Progenitor cell of endocrine pancreas (in vitro differentiated cells): ENCODE data around the gene BBIP1. TPM values are rescaled to one million over a fixed set of nuclear protein-coding genes. Genes with fewer than 3 reads are reported as not detected.

Experiments
- DNase-seq: peaks from one replicate; pipeline ENCODE4 v3.0.0; 2021; ENCODE audit warnings: low spot score; ENCODE audit not compliant: unreplicated experiment
- H3K27ac Mint-ChIP-seq: 2 replicates; pipeline ENCODE4 v1.8.0; 2021; ENCODE audit warnings: mild to moderate bottlenecking, moderate library complexity, mixed read lengths
- H3K27me3 Mint-ChIP-seq: 2 replicates; pipeline ENCODE4 v1.8.0; 2021; ENCODE audit warnings: mixed read lengths
- H3K36me3 Mint-ChIP-seq: 2 replicates; pipeline ENCODE4 v1.8.0; 2022; ENCODE audit warnings: mixed read lengths; ENCODE audit not compliant: insufficient read depth
- H3K4me1 Mint-ChIP-seq: 2 replicates; pipeline ENCODE4 v1.8.0; 2021; ENCODE audit warnings: low read depth, mixed read lengths
- H3K4me3 Mint-ChIP-seq: 2 replicates; pipeline ENCODE4 v1.8.0; 2021; ENCODE audit warnings: low read depth, mild to moderate bottlenecking, moderate library complexity, mixed read lengths
- H3K9me3 Mint-ChIP-seq: 2 replicates; pipeline ENCODE4 v1.8.0; 2021; ENCODE audit warnings: low read depth, mixed read lengths
- total RNA-seq: library from RNA; stranded (reverse); gene quantifications from 2 replicates; pipeline ENCODE4 v1.2.1, GENCODE V29; 2021
- TF ChIP-seq, protein P1 (sequence below): fragments of 200-600 bp; sonication (generic); IDR thresholded peaks from one replicate; pipeline ENCODE4 v1.5.0; 2021; ENCODE audit warnings: antibody characterized with exemption, mild to moderate bottlenecking; ENCODE audit not compliant: unreplicated experiment

The BBIP1 gene
- total RNA-seq, 1 donor from 2014 or later: 26.8 TPM

DNA sequence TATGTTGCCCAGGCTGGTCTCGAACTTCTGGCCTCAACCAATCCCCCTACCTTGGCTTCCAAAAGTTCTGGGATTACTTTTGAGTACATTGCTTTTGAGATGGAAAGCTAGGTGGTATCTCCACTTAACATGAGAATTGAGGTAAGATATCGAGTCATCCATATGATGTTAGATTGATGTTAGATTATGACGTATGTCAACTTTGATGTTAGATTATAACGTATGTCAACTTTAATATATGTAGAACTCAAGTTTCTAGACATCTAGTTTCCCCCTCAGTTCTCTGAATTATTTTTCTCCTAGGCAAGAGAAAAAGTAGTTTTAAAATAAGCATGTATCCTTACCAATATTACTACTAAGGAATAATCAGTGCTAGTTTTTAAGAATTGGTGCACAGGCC lies 20.4 kb upstream of the BBIP1 start:
- Mint-ChIP-seq H3K4me1 (peaks cover 7% of the 10 kb centered on the region), H3K4me3 (no peak overlapping the region), H3K9me3 (peaks cover 9% of the 10 kb centered on the region), H3K27ac (no peak overlapping the region), H3K36me3 (peaks cover 28% of the 10 kb centered on the region), H3K27me3 (no peaks in the 10 kb centered on the region)
- DNase-seq: no peak
- TF ChIP-seq, protein P1, sequence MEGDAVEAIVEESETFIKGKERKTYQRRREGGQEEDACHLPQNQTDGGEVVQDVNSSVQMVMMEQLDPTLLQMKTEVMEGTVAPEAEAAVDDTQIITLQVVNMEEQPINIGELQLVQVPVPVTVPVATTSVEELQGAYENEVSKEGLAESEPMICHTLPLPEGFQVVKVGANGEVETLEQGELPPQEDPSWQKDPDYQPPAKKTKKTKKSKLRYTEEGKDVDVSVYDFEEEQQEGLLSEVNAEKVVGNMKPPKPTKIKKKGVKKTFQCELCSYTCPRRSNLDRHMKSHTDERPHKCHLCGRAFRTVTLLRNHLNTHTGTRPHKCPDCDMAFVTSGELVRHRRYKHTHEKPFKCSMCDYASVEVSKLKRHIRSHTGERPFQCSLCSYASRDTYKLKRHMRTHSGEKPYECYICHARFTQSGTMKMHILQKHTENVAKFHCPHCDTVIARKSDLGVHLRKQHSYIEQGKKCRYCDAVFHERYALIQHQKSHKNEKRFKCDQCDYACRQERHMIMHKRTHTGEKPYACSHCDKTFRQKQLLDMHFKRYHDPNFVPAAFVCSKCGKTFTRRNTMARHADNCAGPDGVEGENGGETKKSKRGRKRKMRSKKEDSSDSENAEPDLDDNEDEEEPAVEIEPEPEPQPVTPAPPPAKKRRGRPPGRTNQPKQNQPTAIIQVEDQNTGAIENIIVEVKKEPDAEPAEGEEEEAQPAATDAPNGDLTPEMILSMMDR: no peak

DNA sequence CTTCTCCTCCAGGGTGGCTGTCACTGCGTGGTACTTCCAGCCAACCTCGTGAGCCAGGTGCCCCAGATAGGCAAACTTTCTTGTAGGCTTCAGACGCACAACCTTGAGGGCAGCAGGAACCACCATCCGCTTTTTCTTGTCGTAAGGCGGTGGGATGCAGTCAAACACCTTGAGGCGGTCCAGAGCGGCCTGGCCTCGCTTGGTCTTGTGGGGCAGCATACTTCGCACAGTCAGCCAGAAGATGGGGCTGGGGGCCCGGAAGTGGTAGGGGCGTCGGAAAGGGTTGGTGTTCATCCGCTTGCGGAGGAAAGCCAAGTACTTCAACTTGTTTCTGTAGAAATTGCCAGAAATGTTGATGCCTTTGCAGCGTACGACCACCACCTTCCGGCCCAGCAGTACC lies 17.8 kb upstream of the BBIP1 start:
- no peak overlapping the region for H3K4me3 Mint-ChIP-seq
- H3K4me1 Mint-ChIP-seq: no peaks in the 10 kb centered on the region
- H3K27ac Mint-ChIP-seq: no peak overlapping the region
- H3K36me3 Mint-ChIP-seq: peaks cover 14% of the 10 kb centered on the region
- H3K9me3 Mint-ChIP-seq: peaks cover 3% of the 10 kb centered on the region
- H3K27me3 Mint-ChIP-seq: no peaks in the 10 kb centered on the region
- DNase-seq: no peak
- TF ChIP-seq, protein P1: no peak

DNA sequence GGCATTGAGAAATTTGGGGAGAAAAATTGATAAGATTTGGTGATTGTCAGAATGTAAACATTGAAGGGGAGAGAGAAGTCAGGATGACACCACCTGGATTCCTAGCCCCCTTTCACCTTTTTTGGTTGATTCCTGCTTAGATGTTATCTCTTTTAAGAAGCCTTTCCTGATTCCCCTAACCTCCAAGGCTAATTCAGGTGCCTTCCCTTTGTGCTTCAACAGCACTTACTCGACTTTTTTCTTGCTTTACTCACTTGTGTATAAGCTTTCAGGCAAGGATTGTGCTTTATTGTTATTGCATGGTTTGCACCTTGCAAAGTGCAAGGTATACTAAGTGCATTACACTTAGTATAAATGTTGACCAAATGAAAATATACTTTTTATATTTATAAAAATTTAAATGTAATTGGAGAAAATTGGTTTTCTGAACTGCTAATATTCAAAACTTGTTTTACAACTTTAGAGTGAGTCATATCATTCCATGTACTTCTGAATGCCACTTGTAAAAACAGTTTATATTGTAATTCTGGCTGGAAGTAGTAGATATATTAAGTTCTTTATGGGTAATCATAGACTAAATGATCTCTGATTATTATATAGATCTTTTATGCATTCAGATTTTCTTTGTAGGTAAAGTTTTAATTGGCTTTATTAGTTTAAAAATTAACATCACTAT lies 13.7 kb upstream of the BBIP1 start:
- H3K27me3 Mint-ChIP-seq: no peaks in the 10 kb centered on the region
- DNase-seq: no peak
- H3K4me3 Mint-ChIP-seq: no peak overlapping the region
- H3K9me3 Mint-ChIP-seq: no peaks in the 10 kb centered on the region
- TF ChIP-seq, protein P1: no peak
- no peak overlapping the region for H3K27ac Mint-ChIP-seq
- H3K36me3 Mint-ChIP-seq: peaks cover 8% of the 10 kb centered on the region
- no peaks in the 10 kb centered on the region for H3K4me1 Mint-ChIP-seq

DNA sequence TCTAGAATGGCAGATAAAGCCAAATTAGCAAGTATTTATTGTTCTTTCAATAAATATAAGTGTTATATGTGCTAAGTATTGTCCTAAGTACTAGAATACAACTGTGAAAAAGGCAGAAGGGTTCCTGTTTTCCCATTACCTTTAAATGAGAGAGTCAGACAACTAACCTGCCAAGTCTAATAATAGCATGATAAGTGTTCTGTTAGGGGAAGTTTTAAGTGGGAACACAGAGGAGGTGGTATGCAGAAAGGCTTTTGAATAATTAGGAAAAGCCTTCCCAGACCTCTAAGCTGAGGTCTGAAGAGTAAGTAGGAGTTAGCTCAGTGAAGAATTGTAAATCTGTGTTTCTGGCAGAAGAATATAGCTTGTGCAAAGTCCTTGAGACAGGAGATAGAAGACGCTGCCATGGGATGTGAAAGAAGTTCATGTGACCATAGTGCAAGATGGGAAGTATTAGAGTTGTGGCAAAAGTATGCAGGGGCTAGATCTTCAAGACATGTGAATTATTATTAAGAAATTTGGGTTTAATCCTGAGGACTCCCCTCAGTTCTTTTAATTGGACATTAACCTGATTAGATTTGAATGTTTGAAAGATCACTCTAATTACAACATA lies 12.9 kb upstream of the BBIP1 start:
- Mint-ChIP-seq H3K4me1 (no peaks in the 10 kb centered on the region), H3K27ac (no peak overlapping the region), H3K4me3 (no peak overlapping the region), H3K9me3 (no peaks in the 10 kb centered on the region), H3K27me3 (no peaks in the 10 kb centered on the region), H3K36me3 (peaks cover 7% of the 10 kb centered on the region)
- TF ChIP-seq, protein P1: no peak
- no peak for DNase-seq

DNA sequence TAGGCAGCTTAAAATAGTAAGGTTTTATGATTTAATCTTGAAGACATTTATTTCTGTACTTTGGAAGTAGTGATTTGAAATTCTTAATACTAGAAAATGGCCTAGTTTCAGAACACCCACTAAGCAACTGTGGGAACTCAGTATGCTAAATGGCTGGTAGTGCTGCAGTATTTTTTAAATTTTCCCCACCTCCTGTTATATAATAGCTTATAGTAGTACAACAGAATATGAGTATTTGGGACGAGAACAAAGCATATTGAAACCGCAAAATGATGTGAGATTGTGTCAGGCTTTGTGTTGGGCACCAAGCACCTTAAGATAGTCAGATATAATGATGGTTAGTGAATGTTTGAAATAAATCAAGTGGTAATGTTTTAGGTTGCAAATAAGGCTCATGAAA lies 8.5 kb upstream of the BBIP1 start:
- H3K27ac Mint-ChIP-seq: no peak overlapping the region
- TF ChIP-seq, protein P1: no peak

More for the DNA sequence above, 8.5 kb upstream of the BBIP1 start:
- H3K9me3 Mint-ChIP-seq: no peaks in the 10 kb centered on the region
- no peaks in the 10 kb centered on the region for H3K27me3 Mint-ChIP-seq
- H3K4me1 Mint-ChIP-seq: peaks cover 10% of the 10 kb centered on the region
- no peak overlapping the region for H3K4me3 Mint-ChIP-seq
- no peak for DNase-seq
- H3K36me3 Mint-ChIP-seq: no peaks in the 10 kb centered on the region
